CD4-positive, alpha-beta T cell treated with Interleukin-15 for 4 hours (primary cell): ENCODE measurements around the gene TMEM72.
"Not testable (repeated sequence)": the region's sequence is repeated elsewhere in the genome, so short reads cannot be mapped to it uniquely, and the experiment has no call there.

Experiments used
- DNase-seq: peaks from one replicate; pipeline ENCODE4 v3.0.0-alpha.2; 2020; ENCODE audit warnings: low spot score

Gene TMEM72

DNA sequence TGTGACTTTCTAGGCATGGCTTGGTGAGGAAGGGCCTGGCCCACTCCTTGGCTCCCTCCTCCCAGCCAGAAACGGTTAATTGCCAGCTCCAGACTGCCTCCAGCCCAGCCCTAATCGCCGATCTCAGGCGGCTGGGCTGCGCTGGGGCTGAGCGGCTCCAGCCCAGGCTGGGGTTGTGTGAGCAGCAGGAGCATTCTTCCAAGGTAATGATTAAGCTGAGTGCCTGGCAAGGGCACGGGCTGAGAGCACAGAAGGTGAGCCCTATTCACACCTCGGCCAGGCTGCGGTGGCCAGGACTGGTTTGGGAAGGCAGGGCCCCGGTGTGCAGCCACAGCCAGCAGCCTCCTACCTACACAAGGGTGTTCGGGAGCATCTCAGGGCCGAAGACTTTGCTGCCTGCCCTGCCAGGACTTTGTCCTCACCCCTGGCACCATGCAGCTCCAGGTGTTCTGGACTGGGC, at the start of gene TMEM72:
TMEM72 (plus strand) TSS at position 257 of the 460 bp plus-strand sequence; CDS start at position 433, 176 bp downstream.
- no peak for DNase-seq

DNA sequence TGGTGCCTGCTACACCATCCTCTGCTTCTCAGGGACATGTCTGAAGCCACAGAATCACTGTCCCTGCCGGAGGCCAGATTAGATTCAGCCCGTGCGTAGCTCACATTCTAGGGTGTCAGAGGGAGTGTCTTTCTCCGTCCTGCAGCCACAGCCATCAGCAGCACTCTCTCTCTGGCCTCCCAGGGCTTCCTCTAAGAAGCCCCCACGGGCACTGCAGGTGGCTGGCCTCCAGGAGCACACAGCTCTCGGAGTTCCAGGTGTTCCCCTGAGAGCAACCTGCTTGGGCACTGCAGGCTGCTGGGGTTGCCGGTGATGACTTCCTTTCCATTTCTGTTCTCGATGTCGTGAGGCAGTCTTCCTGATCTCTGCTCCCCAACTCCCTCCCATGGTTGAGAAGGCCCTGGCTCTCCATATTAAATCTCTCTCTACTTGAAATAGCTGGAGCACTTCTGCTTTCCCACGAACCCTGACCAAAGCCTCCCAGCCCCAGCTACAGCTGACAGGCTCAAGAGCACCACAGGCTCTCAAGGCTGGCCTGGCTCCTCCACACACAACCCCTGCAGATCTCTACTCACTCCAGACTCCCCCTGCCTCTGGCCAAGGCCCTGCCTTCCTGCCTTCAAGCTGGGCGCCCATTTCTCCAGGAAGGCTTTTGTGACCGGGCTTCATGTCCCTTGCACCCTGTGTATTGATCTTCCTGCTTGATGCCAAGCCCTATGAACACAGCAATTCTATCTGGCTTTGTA, 49.0 kb upstream of the TMEM72 start:
- DNase-seq, result no peak

DNA sequence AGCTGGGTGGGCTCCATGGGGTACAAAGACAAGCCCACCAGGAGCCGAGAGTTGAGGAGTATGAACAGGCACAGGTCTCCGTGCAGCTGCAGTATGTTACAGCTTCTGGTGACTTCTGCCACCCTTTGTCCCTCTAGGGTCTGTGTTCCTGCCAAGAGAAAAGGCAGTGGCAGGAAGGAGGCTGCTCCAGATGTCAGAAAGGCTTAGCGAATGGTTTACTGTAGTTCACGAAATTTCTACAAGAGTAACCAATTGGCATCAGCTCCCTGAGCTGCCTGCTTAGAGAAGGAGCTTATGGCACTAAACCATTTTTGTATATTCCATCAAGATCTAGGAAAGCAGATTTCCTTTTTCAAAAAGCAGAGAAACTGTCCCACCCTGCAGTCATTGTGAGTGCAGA, 48.2 kb upstream of the TMEM72 start:
- no peak for DNase-seq

DNA sequence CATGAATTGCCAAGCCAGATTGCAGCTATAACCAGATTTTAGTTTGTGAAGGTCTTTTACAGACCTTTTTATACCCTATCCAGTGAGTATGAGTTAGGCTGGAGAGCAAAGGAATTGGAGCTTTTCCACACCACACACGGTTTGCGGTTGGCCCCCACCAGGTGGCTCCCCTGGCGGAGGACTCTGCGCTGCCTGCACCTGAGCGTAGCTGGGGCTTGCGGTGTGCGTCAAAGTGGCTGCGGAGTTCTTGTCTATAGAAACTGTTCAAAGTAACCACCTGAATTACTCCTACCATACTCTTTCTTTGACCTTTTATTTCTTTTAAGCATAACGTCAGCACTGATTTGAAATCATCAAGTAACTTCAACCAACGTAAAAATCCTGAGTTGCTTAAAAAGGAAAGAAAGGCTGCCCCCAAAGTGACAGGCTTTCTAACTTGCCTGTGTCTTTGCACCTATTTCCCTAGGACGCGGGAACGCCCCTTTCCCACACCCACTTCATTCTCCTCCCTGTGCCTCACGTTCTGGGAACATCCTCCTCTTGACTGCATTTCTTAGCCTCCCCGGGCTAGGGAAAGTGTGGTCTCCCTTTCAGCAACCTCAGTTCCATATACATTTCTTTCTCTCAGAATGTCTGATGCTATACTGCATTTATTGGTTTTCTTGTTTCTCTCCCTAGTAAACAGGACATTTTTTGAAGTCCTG, 47.6 kb upstream of the TMEM72 start:
- DNase-seq, result no peak

DNA sequence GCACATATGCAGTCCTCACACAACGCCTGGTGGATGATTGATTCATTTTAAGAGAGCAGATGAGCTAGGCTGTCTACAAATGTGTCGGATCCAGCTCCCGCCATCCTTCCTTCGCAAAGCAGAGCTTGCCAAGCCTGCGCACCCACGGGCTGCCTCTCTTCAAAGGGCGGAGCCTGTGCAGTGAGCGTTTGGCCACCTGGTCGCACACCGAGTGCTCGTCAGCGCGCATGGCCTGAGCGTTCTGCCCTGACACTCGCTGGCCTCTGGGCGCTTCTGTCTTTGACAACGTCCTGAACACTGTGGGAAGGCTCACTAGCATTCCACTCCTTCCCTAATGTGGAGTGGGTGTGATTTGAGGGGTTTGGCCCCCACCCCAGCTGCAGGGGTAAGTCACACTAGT, 47.1 kb upstream of the TMEM72 start:
- DNase-seq, result no peak

DNA sequence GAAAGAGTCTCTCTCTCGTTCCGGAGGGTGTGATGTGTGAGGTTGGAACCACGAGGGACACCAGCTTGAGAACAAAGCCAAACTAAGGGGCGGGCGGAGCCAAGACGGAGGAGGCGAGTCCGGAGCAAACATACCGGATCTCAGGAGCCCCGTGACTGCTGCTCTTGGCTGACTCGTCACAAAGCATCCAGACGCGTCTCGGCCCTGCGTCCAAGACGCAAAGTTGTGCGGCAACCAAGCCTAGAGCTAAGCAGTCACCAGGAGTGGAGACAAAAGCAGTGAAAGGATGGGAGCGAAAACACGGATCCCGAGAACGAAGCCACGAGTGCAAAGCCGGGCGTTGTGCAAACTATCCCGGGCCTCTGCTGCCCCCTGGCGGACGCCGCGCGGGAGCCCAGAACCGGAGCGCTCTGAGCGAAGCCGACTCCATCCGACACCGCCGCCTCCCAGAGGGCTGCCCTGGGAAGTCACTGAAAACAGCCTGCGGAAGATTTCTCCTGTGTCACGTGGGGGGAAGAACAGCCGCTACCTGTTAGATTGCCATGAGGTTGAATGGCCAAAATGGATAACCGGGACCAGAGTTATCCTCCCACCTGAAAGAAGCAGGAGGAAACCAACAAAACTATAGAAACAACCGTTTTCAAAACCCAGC, 46.4 kb upstream of the TMEM72 start:
- peak; percentile 76 for DNase-seq

DNA sequence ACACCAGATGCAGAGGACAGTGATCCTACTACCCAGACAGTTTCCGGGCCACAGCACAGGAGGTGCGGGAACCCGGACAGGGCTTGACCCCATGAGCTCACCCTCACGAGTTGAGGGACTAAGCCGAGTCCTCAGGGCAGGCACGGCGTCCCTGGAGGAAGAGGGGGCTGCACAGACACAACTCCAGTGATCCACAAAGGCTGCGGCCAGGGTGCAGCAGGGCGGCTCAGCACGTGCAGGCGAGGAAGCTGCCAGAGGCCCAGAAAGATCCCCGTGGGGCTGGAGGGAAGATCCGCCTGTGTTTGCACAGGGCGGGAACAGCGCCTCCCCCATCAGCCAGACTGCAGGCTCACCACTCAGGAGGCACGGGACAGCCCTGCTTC, 45.9 kb upstream of the TMEM72 start:
- DNase-seq, result no peak

DNA sequence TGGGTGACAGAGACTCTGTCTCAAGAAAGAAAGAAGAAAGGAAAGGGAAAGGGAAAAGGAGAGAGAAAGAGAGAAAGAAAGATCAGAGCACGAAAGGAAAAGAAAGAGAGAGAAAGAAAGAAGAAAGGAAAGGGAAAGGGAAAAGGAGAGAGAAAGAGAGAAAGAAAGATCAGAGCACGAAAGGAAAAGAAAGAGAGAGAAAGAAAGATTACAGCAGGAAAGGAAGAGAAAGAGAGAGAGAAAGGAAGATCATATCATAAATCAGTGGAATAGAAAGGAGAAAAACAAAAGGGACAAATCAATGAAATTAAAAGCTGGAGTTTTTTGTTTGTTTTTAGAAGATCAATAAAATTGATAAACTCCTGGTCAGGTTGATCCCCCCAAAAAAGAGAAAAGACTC, 44.8 kb upstream of the TMEM72 start:
- DNase-seq, result not testable (repeated sequence)

DNA sequence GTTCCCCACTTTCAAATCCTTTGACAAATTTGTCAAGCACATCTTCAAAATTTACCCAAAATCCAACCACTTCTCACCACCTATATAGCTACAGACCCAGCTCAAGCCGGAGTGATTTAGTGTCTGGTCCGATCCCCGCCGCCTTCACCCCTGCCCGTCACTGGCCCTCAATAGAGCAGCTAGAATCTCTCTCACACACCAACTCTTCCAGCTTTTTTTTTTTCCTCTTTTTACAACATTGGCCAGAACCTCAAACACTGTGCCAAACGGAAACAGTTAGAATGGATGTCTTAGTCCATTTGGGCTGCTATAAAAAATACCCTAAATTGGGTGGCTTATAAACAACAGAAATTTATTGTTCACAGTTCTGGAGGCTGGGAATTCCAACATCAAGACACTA, 41.1 kb upstream of the TMEM72 start:
- DNase-seq, result no peak

DNA sequence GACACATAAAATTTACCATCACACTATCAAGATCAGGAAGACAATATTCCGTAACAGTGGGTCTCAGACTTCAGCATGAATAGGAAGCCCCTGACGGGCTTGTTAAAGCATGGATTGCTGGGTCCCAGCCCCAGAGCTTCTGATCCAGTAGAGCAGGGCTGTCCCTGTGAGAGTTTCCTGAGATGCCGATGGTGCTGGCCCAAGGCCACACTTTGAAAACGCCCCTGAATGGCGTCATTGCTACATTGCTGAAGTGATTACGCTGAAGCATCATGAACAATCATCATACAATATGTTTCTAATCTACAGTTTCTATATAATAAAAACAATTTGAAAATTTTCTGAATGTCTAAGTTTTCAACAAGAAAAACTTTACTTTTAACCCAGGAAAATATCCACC, 38.0 kb upstream of the TMEM72 start:
- DNase-seq, result no peak

DNA sequence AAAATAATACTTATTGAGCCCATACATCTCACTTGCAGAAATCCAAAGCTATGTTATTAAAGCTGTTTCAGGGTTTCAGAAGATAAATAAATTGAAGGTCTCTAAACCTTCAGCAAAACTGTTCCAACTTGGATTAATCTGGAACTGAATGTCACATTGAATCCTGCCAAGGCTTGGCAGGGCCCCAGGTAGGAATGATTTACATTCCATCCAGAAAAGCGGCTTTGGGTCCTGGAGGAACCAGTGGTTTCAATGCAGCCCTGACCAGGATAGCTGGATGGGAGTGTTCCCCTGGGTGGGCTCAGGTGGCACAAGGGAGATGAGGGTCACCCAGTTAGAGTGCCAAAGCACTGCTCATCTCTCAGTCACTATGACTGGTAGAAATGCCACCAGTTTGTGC, 37.0 kb upstream of the TMEM72 start:
- no peak for DNase-seq

DNA sequence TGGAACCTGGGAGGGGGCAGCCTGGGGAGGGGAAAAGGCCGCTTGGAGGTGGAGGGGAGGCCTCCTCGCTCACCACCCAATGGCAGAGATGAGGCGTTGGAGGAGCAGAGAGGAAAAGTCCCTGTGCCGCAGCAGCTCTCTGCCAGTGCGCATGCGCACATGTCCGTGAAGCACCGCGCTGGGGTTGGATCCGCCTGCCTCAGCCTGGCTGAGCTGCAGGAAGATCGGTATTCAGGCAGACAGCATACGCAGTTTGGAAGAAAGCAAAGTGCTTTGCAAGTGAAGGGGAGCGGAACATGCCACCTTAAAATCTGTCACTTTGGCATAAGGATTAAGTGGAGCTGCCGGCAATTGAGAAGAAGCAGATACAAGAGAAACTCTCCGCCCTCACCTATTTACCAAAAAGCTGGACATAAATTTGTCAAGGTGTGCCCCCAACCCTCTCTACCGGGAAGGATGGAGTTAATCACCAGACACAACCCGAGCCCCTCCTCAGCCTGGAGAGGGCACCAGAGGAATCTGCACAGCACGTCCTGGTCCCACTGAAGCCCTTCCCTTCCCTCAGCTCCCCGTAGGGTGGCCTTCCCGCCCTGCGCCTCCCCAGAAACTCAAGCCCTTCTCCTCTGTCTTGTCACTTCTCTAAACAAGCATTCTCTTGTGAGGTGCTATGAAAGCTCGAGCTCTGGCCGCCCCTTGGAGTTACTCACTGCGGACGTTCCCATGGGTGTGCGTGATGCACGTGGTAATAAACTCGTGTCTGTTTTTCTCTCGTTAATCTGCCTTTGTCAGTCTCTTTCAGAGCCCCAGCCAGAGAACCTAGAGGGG, 32.2 kb upstream of the TMEM72 start:
- DNase-seq, result peak; percentile 71

DNA sequence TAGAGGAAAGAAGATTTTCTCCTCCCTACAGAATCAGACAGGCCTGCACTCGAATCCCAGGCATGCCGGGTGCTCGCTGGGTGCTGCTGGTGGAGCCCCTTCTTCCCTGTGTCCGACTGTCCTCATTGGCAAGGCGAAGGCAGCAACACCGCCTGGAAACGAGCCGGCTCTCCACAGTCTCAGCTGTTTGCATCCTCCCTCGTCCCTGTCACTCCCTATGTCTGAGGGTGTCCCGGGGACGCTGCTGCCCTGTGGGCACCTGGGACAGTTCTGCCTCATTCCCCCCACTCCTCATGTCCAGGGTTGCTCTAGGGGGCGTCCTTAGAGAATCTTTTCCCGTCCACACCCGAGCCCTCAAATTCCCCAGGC, 31.6 kb upstream of the TMEM72 start:
- DNase-seq, result no peak

DNA sequence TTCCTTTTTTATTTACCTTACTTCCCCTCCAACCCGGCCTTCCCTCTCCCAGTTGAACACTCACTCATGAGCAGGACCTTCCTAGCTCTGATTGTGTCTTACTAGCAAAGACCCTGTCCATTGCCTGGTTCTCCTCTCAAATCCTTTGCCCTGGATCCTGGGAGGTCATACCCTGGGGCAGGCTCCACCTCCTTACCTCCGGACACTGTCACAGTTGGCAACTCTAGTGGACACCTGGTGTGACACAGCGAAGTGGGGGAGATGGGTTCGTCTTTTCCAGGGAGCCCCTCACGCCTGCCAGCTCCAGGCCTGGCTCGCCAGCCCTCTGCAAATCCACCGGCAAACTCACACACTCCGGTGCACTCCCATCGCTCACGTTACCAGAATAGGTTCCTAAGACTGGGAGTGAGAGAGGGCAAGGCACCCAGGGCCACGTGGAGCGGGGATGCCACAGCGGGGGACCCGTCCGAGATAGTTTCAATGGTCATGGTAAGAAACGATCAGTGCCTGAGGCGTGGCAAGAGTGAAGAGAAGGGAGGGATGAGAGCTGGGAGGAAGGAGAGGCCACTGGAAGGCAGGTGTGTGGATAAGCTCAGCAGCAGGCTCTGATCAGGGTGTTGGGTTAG, 30.9 kb upstream of the TMEM72 start:
- no peak for DNase-seq

DNA sequence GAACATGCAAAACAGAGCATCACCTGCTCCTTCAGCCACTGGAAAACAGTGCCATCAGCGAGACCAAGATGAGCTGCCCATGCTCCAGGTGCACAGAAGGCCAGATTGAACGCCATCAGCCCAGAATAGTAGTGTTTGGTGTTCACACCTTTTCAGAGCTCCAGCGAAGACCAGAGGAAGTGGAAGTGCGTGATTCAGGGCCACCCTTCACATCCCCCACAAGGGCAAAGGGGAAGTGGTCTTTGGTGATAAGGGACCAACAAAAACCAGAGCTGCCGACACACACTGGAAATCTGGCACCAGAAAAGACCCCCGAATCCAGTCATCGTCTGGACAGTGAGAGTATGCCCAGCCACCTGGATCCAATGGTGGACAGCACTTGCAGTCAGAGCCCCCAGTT, 29.5 kb upstream of the TMEM72 start:
- DNase-seq, result no peak

DNA sequence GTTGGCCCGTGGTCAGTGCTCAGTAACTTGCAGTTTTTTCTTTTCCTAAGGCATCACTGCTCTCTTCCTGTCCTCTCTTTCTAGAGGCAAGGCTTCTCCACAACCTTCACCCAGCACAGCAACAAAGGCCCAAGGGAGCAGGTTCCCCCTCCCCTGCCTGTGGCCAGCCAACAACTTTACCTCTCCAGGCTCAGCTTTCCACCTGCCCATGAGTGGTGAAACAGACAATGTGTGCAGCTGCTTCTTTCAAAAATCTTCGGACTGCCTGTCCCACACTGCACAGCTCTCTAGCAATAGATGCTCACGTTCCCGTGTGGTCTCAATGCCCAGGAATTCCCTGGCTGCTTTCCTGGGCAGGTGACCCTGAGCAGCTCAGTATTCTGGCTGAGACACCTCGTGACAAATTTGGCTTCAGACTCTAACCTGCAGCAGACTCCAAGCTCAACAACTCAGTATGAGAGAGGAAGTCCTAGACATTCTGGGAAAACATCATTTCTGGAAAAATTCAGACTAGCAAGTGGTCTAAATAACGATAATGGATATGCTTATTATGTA, 28.9 kb upstream of the TMEM72 start:
- no peak for DNase-seq

DNA sequence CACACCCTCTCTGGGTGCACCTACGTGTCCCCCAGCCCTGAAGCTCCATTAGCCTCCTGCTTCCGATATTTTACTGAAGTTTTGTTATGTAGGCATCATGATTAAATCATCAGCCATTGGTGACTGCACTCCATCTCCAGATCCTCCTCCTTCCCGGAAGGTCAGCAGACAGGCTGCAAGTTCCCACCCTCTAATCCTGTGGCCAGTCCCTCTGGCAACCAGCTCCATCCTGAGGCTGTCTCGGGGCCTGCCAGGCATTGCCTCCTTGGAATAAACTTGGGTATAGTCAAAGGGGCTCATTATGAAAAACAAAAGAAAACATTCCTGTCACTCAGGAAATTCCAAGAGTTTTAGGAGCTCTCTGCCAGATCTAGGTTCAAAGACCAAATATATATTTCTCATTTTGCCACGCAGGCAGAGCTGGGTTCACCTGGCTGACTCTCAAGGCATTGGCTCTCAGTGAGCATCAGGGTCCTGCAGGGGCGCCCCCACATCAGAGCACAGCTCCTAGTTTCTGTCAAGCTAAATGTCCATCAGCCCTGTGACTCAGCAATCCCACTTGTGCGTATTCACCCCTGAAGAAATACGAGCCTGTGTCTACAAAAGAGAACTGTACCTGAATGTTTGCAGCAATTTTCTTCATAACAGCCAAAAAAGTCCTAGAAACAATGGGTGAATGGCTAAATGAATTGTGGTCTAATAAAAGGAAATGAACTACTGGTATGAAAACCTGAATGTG, 27.4 kb upstream of the TMEM72 start:
- DNase-seq, result no peak

DNA sequence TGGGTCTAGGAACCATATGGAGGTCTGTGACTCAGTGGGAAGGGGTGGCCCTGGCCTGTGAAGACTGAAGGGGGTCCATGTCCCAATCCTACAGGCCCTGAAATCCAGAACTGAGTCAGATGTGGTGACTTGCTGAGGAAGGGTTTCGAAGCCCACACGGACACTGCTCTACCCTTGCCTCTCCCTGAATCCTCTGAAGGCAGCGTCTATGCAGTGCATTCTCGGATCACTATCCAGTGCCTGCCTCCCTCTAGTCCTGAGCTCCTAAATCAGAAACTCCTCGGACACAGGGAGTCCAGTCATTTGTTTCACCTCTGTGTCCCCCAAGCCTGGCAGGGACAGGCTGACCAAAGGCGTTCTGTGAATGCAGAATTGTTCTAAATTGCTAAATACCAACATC, 25.4 kb upstream of the TMEM72 start:
- no peak for DNase-seq

DNA sequence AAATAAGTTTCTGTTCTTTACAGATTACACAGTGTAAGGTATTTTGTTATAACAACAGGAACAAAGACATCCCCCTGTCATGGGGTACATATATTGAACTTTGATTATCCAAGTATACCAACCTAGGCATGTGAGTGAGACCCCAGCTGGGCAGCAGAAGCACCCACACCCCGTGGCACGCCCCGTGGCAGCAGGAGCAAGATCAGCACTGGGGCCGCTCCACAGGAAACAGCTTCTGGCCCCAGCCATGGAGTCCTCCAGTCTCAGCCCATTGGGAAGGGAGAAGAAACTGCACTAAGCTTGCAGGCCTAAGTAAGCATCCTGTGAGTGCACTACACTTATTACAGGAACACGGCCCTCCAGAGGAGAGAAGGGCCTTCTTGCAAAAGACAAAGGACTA, 24.2 kb upstream of the TMEM72 start:
- no peak for DNase-seq

DNA sequence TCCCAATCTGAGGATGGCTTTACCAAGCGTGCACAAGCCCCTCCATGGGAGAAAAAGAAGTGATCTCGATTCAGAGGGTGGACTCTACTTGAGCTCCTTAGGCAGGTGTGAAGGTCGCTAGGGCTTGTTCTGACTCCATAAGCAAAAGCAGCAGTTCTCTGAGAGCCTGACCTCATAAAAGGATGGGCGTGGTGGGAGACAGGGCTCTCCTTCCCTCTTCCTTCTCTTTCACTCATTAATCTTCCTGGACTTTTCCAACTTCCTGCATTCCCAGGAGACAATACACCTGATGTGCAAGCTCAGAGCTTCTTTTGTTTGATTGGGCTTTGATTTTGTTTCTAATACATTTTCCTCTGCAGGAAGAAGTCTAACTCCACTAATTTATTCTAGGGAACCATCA, 22.3 kb upstream of the TMEM72 start:
- no peak for DNase-seq

DNA sequence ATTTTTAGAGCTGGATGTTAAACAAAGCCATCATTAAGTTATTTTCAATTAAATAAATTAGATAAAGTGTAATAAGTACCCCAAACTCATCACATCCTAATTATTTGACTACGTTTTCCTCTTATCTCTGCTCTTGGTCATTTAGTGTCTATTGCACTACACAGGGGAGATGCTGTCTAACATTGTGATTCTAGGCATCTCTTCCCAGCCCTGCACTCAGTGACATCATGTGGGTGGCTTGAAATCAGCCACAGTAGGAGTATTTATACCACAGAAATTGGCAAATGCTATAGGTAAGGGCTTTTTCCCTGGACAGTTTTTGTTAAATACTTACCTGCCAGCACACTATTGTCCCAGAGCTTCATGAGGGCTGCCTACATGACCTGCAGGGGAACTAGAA, 21.3 kb upstream of the TMEM72 start:
- DNase-seq, result no peak
